Measurements from ENCODE around the gene FNDC1.

Gene FNDC1

GRCh38 chr6:159313018-159313417, 143.8 kb downstream of the FNDC1 start:
- no peak for FAIRE-seq

- FAIRE-seq = no peak
These were observed 146.4 kb downstream of the FNDC1 start for GRCh38 chr6:159315562-159315961.

GRCh38 chr6:159317430-159317829, 148.2 kb downstream of the FNDC1 start:
- FAIRE-seq = no peak

GRCh38 chr6:159321267-159321666, 152.1 kb downstream of the FNDC1 start:
- no peak for FAIRE-seq
